Vagina (tissue), 2 donors: ENCODE measurements around the gene IGSF3.
"Not testable (repeated sequence)": the region's sequence is repeated elsewhere in the genome, so short reads cannot be mapped to it uniquely, and the experiment has no call there.

Experiments
- CTCF ChIP-seq, 3 experiments: fragments of 450-650 bp in 2 of 3; fragments of 200-600 bp in 1 of 3; sonication (generic) in 1 of 3; IDR thresholded peaks; one replicate each; pipeline ENCODE4 v1.5.1; 2017 to 2019; ENCODE audit warnings: antibody characterized with exemption in 3 of 3, mild to moderate bottlenecking in 2 of 3, moderate library complexity in 2 of 3
- POLR2A ChIP-seq, 2 donors: fragments of 450-650 bp; IDR thresholded peaks; one replicate each; pipeline ENCODE4 v1.6.1; 2017; ENCODE audit warnings: antibody characterized with exemption in 2 of 2, mild to moderate bottlenecking in 2 of 2, moderate library complexity in 2 of 2
- POLR2AphosphoS5 ChIP-seq, 2 donors: sonication (generic); formaldehyde crosslinking; IDR thresholded peaks; one replicate each; pipeline ENCODE4 v1.9.0; 2017; ENCODE audit warnings: antibody characterized with exemption in 2 of 2, mild to moderate bottlenecking in 2 of 2, low read depth in 1 of 2; ENCODE audit not compliant: insufficient read depth in 1 of 2

DNA sequence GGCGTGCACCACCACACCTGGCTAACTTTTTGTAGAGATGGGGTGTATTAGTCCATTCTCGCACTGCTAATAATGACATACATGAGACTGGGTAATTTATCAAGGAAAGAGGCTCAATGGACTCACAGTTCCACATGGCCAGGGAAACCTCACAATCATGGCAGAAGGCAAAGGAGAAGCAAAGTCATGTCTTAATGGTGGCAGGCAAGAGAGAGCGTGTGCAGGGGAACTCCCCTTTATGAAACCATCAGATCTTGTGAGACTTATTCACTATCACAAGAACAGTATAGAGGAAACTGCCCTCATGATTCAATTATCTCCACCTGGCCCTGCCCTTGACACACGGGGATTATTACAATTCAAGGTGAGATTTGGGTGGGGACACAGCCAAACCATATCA, 105.1 kb downstream of the IGSF3 start:
- TF ChIP-seq CTCF (IDR thresholded peaks at IDR 0.05); POLR2A (IDR thresholded peaks at IDR 0.05); POLR2AphosphoS5 (IDR thresholded peaks at IDR 0.05; ENCODE audit: insufficient read depth in 1 of 2, low read depth in 1 of 2): not testable (repeated sequence)
